Thyroid gland (tissue), 4 donors: ENCODE results near the gene PHACTR4.

Experiments
- POLR2A ChIP-seq, 2 donors: fragments of 450-650 bp; IDR thresholded peaks; one replicate each; pipeline ENCODE4 v1.6.1; 2017; ENCODE audit warnings: antibody characterized with exemption in 2 of 2, mild to moderate bottlenecking in 2 of 2, moderate library complexity in 1 of 2
- TF ChIP-seq, protein P1 (sequence below), 6 experiments: fragments of 200-600 bp in 3 of 6; fragments of 450-650 bp in 3 of 6; sonication (generic) in 3 of 6; IDR thresholded peaks; one replicate each; pipeline ENCODE4 v1.5.1; 2016 to 2019; ENCODE audit warnings: antibody characterized with exemption in 6 of 6, mild to moderate bottlenecking in 2 of 6, inconsistent platforms in 1 of 6, moderate library complexity in 1 of 6

DNA sequence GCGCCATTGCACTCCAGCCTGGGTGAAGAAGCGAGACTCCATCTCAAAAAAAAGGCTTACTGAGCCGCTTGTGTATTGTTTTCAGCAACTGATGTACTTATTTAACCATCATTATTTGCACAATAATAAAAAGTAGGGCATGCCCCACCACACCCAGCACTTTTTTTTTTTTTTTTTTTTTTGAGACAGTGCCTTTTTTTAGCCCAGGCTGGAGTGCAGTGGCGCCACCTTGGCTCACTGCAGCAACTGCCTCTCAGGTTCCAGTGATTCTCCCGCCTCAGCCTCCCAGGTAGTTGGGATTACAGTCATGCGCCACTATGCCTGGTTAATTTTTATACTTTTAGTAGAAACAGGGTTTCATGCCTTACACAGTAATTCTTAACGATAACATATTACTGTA, 171.1 kb downstream of the PHACTR4 start:
- TF ChIP-seq, protein P1, sequence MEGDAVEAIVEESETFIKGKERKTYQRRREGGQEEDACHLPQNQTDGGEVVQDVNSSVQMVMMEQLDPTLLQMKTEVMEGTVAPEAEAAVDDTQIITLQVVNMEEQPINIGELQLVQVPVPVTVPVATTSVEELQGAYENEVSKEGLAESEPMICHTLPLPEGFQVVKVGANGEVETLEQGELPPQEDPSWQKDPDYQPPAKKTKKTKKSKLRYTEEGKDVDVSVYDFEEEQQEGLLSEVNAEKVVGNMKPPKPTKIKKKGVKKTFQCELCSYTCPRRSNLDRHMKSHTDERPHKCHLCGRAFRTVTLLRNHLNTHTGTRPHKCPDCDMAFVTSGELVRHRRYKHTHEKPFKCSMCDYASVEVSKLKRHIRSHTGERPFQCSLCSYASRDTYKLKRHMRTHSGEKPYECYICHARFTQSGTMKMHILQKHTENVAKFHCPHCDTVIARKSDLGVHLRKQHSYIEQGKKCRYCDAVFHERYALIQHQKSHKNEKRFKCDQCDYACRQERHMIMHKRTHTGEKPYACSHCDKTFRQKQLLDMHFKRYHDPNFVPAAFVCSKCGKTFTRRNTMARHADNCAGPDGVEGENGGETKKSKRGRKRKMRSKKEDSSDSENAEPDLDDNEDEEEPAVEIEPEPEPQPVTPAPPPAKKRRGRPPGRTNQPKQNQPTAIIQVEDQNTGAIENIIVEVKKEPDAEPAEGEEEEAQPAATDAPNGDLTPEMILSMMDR (IDR thresholded peaks at IDR 0.05): no peak
- no peak for TF ChIP-seq POLR2A (IDR thresholded peaks at IDR 0.05)
